ENCODE data around the gene CERS3.

GRCh38 chr15:100461049-100461448 lies 67.7 kb downstream of the CERS3 start:
- TF ChIP-seq CSRNP3 (CRISPR knock-in tag; IDR thresholded peaks at IDR 0.05) (no peak), BACH2 (CRISPR knock-in tag; IDR thresholded peaks at IDR 0.05; ENCODE audit: borderline replicate concordance) (no peak), CSDC2 (CRISPR knock-in tag; IDR thresholded peaks at IDR 0.05) (no peak), ZC3H10 (CRISPR knock-in tag; IDR thresholded peaks at IDR 0.05) (no peak), OSR1 (CRISPR knock-in tag; IDR thresholded peaks at IDR 0.05) (no peak), ARNTL (CRISPR knock-in tag; IDR thresholded peaks at IDR 0.05; ENCODE audit: borderline replicate concordance, low read depth) (no peak), CREB5 (CRISPR knock-in tag; IDR thresholded peaks at IDR 0.05; ENCODE audit: low read depth) (no peak), ZNF70 (CRISPR knock-in tag; IDR thresholded peaks at IDR 0.05) (no peak), TSHZ2 (CRISPR knock-in tag; IDR thresholded peaks at IDR 0.05) (no peak), PATZ1 (CRISPR knock-in tag; IDR thresholded peaks at IDR 0.05; ENCODE audit: borderline replicate concordance) (no peak), ISL1 (CRISPR knock-in tag; IDR thresholded peaks at IDR 0.05) (no peak), GLIS3 (CRISPR knock-in tag; IDR thresholded peaks at IDR 0.05) (no peak), PPARA (CRISPR knock-in tag; IDR thresholded peaks at IDR 0.05; ENCODE audit: borderline replicate concordance) (no peak), ESRRG (CRISPR knock-in tag; IDR thresholded peaks at IDR 0.05) (no peak)
